Mucosa of descending colon (tissue), 3 donors: ENCODE results near the gene ETNK2. TPM values are rescaled to one million over a fixed set of nuclear protein-coding genes. Genes with fewer than 3 reads are reported as not detected.
A peak's percentile ranks its signal among the peaks of the same experiment; 100 is the strongest.

Source experiments
- ATAC-seq: fragments of 200-7000 bp; cut with Tn5 transposase; one replicate; pipeline ENCODE4 v1.9.1; 2020; ENCODE audit warnings: mild to moderate bottlenecking, moderate library complexity
- DNase-seq, 3 donors: peaks; one replicate each; pipeline ENCODE4 v3.0.0-alpha.2; 2020
- H3K36me3 ChIP-seq: fragments of 200-600 bp; one replicate; pipeline ENCODE4 v1.8.0; 2021; ENCODE audit warnings: low read depth, mild to moderate bottlenecking
- H3K4me1 ChIP-seq: fragments of 200-600 bp; one replicate; pipeline ENCODE4 v1.8.0; 2021; ENCODE audit warnings: low read depth, mild to moderate bottlenecking
- H3K4me3 ChIP-seq: fragments of 200-600 bp; one replicate; pipeline ENCODE4 v1.8.0; 2021; ENCODE audit warnings: mild to moderate bottlenecking
- H3K9me3 ChIP-seq: fragments of 200-600 bp; one replicate; pipeline ENCODE4 v1.8.0; 2021; ENCODE audit warnings: mild to moderate bottlenecking
- CTCF ChIP-seq: fragments of 200-600 bp; IDR thresholded peaks from one replicate; pipeline ENCODE4 v1.8.0; 2022; ENCODE audit warnings: antibody characterized with exemption, mild to moderate bottlenecking
- intact Hi-C, 2 donors: fragments of 100-400 bp; cut with DNase I in 1 of 2; cut with micrococcal nuclease in 1 of 2; formaldehyde crosslinking; loops; one replicate each; pipeline versions ENCODE4 v1.11.0 to v1.11.1; 2022; cut with DNase I, micrococcal nuclease
- total RNA-seq, 3 donors: library from RNA; stranded (reverse); fragmentation: NEBNext Ultra II Directional in 2 of 3; extraction: Animal tissue kit (Norgen Biotek cat#: 25700) in 2 of 3; gene quantifications; one replicate each; pipeline versions ENCODE4 v1.2.1 to v1.2.4, GENCODE V29; 2021 to 2023
- donor health status: DM: no; HTN: no; CAD: no; lungs with moderate emphysema.
- donor health status: DM: no; HTN: no; CAD: no.
- donor health status: DM: no; HTN: yes; CAD: no.

ETNK2 gene
- total RNA-seq, 3 donors from 2014 or later = 0.20 to 6.8 (median 2.1) TPM

DNA sequence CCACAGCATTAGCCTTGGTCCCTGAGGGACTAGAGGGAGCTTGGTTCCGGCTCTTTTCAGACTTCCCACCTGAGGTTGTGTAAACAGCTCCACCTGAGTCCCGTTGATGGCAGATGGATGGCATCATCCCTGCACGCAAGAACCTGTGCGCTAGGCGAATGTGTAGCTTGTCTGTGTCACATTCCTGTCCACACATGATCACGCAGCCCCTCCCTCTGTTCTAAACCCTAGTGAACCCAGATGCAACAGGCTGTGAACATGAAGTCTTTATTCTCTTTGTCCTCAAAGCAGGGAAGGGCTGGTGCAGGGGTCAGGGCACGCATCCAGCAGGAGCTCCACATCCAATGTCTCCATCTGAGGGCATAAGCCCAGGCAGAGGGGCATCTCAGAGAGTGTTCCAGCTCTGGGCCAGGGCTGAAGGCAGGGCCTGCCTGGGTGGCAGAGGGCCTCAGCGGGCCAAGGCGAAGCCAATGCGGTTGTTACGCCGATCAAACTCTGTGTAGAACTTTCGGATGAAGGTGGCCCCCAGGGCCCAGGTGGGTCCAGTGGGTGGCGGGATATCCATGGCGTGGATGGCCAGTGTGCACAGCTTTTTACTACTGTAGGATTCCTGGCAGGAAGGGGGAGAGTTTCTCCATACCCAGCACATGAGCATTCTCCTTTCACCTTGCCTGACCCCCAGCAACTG is 2.9 kb upstream of the ETNK2 start:
- intact Hi-C loops = no loop called here
- Histone ChIP-seq H3K36me3 (no peaks in the 10 kb centered on the region), H3K4me3 (no peak overlapping the region), H3K4me1 (peaks cover 9% of the 10 kb centered on the region), H3K9me3 (no peaks in the 10 kb centered on the region)
- DNase-seq (no peak), ATAC-seq (no peak)
- no peak for TF ChIP-seq CTCF

GRCh38 chr1:204153667-204154066 is 1.8 kb upstream of the ETNK2 start:
- ATAC-seq (no peak), DNase-seq (no peak)
- H3K4me1 ChIP-seq = peaks cover 9% of the 10 kb centered on the region
- intact Hi-C loops = no loop called here
- no peak overlapping the region for H3K4me3 ChIP-seq
- H3K9me3 ChIP-seq = no peaks in the 10 kb centered on the region
- no peaks in the 10 kb centered on the region for H3K36me3 ChIP-seq
- TF ChIP-seq CTCF = no peak

- DNase-seq (peak in 1 of 3 donors; percentile 56), ATAC-seq (no peak)
- intact Hi-C loops = no loop called here
- Histone ChIP-seq H3K4me3 (no peak overlapping the region), H3K4me1 (peaks cover 9% of the 10 kb centered on the region), H3K36me3 (no peaks in the 10 kb centered on the region), H3K9me3 (no peaks in the 10 kb centered on the region)
- TF ChIP-seq CTCF = no peak
Measured at GRCh38 chr1:204152310-204153044, 633 bp upstream of the ETNK2 start.

GRCh38 chr1:204150702-204151551 is 917 bp downstream of the ETNK2 start:
- H3K9me3 ChIP-seq = no peaks in the 10 kb centered on the region
- H3K4me1 ChIP-seq = peaks cover 9% of the 10 kb centered on the region
- DNase-seq (no peak), ATAC-seq (peak; percentile 6)
- intact Hi-C loops = no loop called here
- H3K4me3 ChIP-seq = no peak overlapping the region
- no peaks in the 10 kb centered on the region for H3K36me3 ChIP-seq
- TF ChIP-seq CTCF = no peak

- TF ChIP-seq CTCF = no peak
- Histone ChIP-seq H3K36me3 (no peaks in the 10 kb centered on the region), H3K4me1 (peaks cover 9% of the 10 kb centered on the region), H3K4me3 (no peak overlapping the region), H3K9me3 (no peaks in the 10 kb centered on the region)
- ATAC-seq (no peak), DNase-seq (peak in 1 of 3 donors; percentile 17)
- intact Hi-C loops = no loop called here
Measured at GRCh38 chr1:204149635-204150565, 1.9 kb downstream of the ETNK2 start.
